Endothelial cell of umbilical vein (primary cell): Measurements from ENCODE around the gene OSBP2.

Experiments used
- POLR2AphosphoS5 ChIP-seq: IDR thresholded peaks from 2 replicates; pipeline ENCODE4 v1.6.1; 2012; ENCODE audit warnings: low read depth, mild to moderate bottlenecking, control low read depth, low read length, moderate library complexity; ENCODE audit not compliant: insufficient read depth
- TF ChIP-seq, protein P1 (sequence below), 2 donors: IDR thresholded peaks; 1 replicate in 1 of 2; 2 replicates in 1 of 2; pipeline ENCODE4 v1.5.1; 2011; ENCODE audit warnings: low read length in 2 of 2, mild to moderate bottlenecking in 2 of 2, moderate library complexity in 2 of 2, control low read depth in 1 of 2, inconsistent platforms in 1 of 2, low read depth in 1 of 2; ENCODE audit not compliant: insufficient read depth in 1 of 2; ENCODE audit errors: extremely low read depth in 1 of 2

DNA sequence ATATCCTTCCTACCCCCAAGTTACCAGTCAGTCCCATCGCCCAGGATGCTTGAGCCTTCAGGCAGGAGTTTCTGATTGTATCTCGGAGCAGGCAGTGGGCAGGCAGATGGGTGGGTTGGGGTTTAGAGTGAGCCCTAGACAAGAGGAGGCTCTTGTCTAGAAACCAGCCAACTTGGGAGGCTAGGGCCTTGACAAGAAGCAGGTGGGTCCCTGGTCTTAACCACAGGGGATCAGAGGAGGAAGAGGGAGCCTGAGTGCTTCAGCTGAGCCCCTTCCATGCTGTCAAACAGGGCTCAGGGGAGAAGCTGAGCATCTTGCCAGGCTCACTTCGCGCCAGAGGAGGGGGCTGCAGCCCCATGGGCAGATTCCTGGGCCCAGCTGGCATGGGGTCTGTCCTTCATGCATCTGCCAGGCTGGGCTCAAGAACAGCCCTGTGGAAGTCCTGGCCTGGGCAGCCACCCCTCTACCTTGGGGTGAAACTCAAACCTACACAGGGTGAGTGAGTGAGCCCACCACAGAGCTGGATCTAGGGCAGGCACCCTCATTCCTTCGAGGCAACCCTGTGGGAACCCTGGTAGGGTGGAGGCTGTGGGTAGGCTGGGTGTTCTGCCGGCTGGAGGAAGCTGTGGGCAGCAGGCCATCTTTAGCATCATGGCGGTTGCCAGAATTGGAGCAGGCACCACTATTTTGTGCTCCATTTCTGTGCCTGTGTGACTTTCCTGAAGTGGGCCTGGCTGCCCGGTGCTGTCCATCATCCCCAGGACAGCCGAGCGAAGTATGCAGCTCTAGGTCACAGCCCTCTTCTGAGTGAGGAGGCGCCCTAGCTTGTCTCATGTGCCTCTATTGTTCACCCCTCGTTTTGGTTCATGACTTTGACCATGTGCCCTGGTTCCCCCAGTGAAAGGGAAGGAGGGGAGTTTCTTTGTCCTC is 165.8 kb downstream of the OSBP2 start:
- TF ChIP-seq, protein P1, sequence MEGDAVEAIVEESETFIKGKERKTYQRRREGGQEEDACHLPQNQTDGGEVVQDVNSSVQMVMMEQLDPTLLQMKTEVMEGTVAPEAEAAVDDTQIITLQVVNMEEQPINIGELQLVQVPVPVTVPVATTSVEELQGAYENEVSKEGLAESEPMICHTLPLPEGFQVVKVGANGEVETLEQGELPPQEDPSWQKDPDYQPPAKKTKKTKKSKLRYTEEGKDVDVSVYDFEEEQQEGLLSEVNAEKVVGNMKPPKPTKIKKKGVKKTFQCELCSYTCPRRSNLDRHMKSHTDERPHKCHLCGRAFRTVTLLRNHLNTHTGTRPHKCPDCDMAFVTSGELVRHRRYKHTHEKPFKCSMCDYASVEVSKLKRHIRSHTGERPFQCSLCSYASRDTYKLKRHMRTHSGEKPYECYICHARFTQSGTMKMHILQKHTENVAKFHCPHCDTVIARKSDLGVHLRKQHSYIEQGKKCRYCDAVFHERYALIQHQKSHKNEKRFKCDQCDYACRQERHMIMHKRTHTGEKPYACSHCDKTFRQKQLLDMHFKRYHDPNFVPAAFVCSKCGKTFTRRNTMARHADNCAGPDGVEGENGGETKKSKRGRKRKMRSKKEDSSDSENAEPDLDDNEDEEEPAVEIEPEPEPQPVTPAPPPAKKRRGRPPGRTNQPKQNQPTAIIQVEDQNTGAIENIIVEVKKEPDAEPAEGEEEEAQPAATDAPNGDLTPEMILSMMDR (IDR thresholded peaks at IDR 0.05; ENCODE audit: extremely low read depth in 1 of 2, insufficient read depth in 1 of 2, low read depth in 1 of 2, low read length in 2 of 2): no peak
- TF ChIP-seq POLR2AphosphoS5: no peak
